ENCODE data around the gene HECW1.

The HECW1 gene

GRCh38 chr7:43505412-43505811 lies 393.0 kb downstream of the HECW1 start:
- no peak for ATAC-seq
- TF ChIP-seq ZNF565 (CRISPR knock-in tag; conservative IDR thresholded peaks at IDR 0.05; ENCODE audit: low read depth) (no peak), ISL1 (CRISPR knock-in tag; IDR thresholded peaks at IDR 0.05) (no peak), OSR1 (CRISPR knock-in tag; IDR thresholded peaks at IDR 0.05) (no peak), ESRRG (CRISPR knock-in tag; IDR thresholded peaks at IDR 0.05) (no peak), SNAI2 (CRISPR knock-in tag; IDR thresholded peaks at IDR 0.05) (no peak), PPARA (CRISPR knock-in tag; IDR thresholded peaks at IDR 0.05; ENCODE audit: borderline replicate concordance) (no peak), ZFP3 (CRISPR knock-in tag; IDR thresholded peaks at IDR 0.05) (no peak), GLIS3 (CRISPR knock-in tag; IDR thresholded peaks at IDR 0.05) (no peak), POU6F1 (CRISPR knock-in tag; IDR thresholded peaks at IDR 0.05; ENCODE audit: borderline replicate concordance, low read depth) (no peak), BACH2 (CRISPR knock-in tag; IDR thresholded peaks at IDR 0.05; ENCODE audit: borderline replicate concordance) (no peak), ZFP30 (CRISPR knock-in tag; IDR thresholded peaks at IDR 0.05) (no peak), ZNF70 (CRISPR knock-in tag; IDR thresholded peaks at IDR 0.05) (no peak), TCF4 (CRISPR knock-in tag; IDR thresholded peaks at IDR 0.05; ENCODE audit: borderline replicate concordance) (no peak)
- TF ChIP-seq, protein P1, sequence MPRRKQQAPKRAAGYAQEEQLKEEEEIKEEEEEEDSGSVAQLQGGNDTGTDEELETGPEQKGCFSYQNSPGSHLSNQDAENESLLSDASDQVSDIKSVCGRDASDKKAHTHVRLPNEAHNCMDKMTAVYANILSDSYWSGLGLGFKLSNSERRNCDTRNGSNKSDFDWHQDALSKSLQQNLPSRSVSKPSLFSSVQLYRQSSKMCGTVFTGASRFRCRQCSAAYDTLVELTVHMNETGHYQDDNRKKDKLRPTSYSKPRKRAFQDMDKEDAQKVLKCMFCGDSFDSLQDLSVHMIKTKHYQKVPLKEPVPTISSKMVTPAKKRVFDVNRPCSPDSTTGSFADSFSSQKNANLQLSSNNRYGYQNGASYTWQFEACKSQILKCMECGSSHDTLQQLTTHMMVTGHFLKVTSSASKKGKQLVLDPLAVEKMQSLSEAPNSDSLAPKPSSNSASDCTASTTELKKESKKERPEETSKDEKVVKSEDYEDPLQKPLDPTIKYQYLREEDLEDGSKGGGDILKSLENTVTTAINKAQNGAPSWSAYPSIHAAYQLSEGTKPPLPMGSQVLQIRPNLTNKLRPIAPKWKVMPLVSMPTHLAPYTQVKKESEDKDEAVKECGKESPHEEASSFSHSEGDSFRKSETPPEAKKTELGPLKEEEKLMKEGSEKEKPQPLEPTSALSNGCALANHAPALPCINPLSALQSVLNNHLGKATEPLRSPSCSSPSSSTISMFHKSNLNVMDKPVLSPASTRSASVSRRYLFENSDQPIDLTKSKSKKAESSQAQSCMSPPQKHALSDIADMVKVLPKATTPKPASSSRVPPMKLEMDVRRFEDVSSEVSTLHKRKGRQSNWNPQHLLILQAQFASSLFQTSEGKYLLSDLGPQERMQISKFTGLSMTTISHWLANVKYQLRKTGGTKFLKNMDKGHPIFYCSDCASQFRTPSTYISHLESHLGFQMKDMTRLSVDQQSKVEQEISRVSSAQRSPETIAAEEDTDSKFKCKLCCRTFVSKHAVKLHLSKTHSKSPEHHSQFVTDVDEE (CRISPR knock-in tag; IDR thresholded peaks at IDR 0.05): no peak
- TF ChIP-seq, protein P2, sequence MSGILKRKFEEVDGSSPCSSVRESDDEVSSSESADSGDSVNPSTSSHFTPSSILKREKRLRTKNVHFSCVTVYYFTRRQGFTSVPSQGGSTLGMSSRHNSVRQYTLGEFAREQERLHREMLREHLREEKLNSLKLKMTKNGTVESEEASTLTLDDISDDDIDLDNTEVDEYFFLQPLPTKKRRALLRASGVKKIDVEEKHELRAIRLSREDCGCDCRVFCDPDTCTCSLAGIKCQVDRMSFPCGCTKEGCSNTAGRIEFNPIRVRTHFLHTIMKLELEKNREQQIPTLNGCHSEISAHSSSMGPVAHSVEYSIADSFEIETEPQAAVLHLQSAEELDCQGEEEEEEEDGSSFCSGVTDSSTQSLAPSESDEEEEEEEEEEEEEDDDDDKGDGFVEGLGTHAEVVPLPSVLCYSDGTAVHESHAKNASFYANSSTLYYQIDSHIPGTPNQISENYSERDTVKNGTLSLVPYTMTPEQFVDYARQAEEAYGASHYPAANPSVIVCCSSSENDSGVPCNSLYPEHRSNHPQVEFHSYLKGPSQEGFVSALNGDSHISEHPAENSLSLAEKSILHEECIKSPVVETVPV (CRISPR knock-in tag; IDR thresholded peaks at IDR 0.05): no peak
- TF ChIP-seq, protein P3, sequence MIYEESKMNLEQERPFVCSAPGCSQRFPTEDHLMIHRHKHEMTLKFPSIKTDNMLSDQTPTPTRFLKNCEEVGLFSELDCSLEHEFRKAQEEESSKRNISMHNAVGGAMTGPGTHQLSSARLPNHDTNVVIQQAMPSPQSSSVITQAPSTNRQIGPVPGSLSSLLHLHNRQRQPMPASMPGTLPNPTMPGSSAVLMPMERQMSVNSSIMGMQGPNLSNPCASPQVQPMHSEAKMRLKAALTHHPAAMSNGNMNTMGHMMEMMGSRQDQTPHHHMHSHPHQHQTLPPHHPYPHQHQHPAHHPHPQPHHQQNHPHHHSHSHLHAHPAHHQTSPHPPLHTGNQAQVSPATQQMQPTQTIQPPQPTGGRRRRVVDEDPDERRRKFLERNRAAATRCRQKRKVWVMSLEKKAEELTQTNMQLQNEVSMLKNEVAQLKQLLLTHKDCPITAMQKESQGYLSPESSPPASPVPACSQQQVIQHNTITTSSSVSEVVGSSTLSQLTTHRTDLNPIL (CRISPR knock-in tag; IDR thresholded peaks at IDR 0.05; ENCODE audit: low read depth): no peak

- no peak for ATAC-seq
- TF ChIP-seq GLIS3 (CRISPR knock-in tag; IDR thresholded peaks at IDR 0.05) (no peak), OSR1 (CRISPR knock-in tag; IDR thresholded peaks at IDR 0.05) (no peak), SNAI2 (CRISPR knock-in tag; IDR thresholded peaks at IDR 0.05) (no peak), PPARA (CRISPR knock-in tag; IDR thresholded peaks at IDR 0.05; ENCODE audit: borderline replicate concordance) (no peak)
- TF ChIP-seq, protein P3 (CRISPR knock-in tag; IDR thresholded peaks at IDR 0.05; ENCODE audit: low read depth): no peak
- TF ChIP-seq, protein P2 (CRISPR knock-in tag; IDR thresholded peaks at IDR 0.05): no peak
- TF ChIP-seq, protein P1 (CRISPR knock-in tag; IDR thresholded peaks at IDR 0.05): no peak
Measured at GRCh38 chr7:43506460-43506859, 394.0 kb downstream of the HECW1 start.

Data from SK-N-SH treated with all-trans-retinoic acid at 6 μM for 48 hours (cell line).